ENCODE measurements around the gene ANTXR1. TPM values are rescaled to one million over a fixed set of nuclear protein-coding genes. Genes with fewer than 3 reads are reported as not detected.

ANTXR1 gene
- polyA plus RNA-seq, 1 donor = 108 TPM

- DNase-seq = no peak
Measured at GRCh38 chr2:69034845-69035244, 21.9 kb downstream of the ANTXR1 start.

GRCh38 chr2:69036926-69037325, 23.9 kb downstream of the ANTXR1 start:
- no peak for DNase-seq

GRCh38 chr2:69041214-69041613, 28.2 kb downstream of the ANTXR1 start:
- DNase-seq = no peak

GRCh38 chr2:69043736-69044400, 30.9 kb downstream of the ANTXR1 start:
- no peak for DNase-seq

- DNase-seq = no peak
Measured at GRCh38 chr2:69046221-69046662, 33.3 kb downstream of the ANTXR1 start.

GRCh38 chr2:69047625-69048145, 34.7 kb downstream of the ANTXR1 start:
- DNase-seq = no peak

- no peak for DNase-seq
Measured at GRCh38 chr2:69050802-69051201, 37.8 kb downstream of the ANTXR1 start.

- no peak for DNase-seq
Measured at GRCh38 chr2:69053416-69053965, 40.5 kb downstream of the ANTXR1 start.

- DNase-seq = peak; percentile 23
Measured at GRCh38 chr2:69054431-69054830, 41.5 kb downstream of the ANTXR1 start.

- DNase-seq = no peak
Measured at GRCh38 chr2:69055688-69056470, 42.9 kb downstream of the ANTXR1 start.

GRCh38 chr2:69057660-69058059, 44.7 kb downstream of the ANTXR1 start:
- no peak for DNase-seq

GRCh38 chr2:69059731-69060290, 46.8 kb downstream of the ANTXR1 start:
- no peak for DNase-seq

- DNase-seq = no peak
Measured at GRCh38 chr2:69060938-69061501, 48.0 kb downstream of the ANTXR1 start.

- DNase-seq = no peak
Measured at GRCh38 chr2:69061525-69061924, 48.5 kb downstream of the ANTXR1 start.

- no peak for DNase-seq
Measured at GRCh38 chr2:69062307-69062962, 49.5 kb downstream of the ANTXR1 start.

GRCh38 chr2:69065735-69066336, 52.9 kb downstream of the ANTXR1 start:
- DNase-seq = no peak

GRCh38 chr2:69067026-69067630, 54.1 kb downstream of the ANTXR1 start:
- peak; percentile 53 for DNase-seq

GRCh38 chr2:69067866-69068265, 54.9 kb downstream of the ANTXR1 start:
- DNase-seq = no peak

GRCh38 chr2:69070969-69071368, 58.0 kb downstream of the ANTXR1 start:
- DNase-seq = no peak

GRCh38 chr2:69073928-69074570, 61.1 kb downstream of the ANTXR1 start:
- no peak for DNase-seq

GRCh38 chr2:69074918-69075317, 61.9 kb downstream of the ANTXR1 start:
- no peak for DNase-seq

Measured in hindlimb muscle (tissue), 1 donor.